ENCODE results near the gene FAF1.
A peak's percentile ranks its signal among the peaks of the same experiment; 100 is the strongest.
"Not testable (repeated sequence)": the region's sequence is repeated elsewhere in the genome, so short reads cannot be mapped to it uniquely, and the experiment has no call there.

FAF1 gene

DNA sequence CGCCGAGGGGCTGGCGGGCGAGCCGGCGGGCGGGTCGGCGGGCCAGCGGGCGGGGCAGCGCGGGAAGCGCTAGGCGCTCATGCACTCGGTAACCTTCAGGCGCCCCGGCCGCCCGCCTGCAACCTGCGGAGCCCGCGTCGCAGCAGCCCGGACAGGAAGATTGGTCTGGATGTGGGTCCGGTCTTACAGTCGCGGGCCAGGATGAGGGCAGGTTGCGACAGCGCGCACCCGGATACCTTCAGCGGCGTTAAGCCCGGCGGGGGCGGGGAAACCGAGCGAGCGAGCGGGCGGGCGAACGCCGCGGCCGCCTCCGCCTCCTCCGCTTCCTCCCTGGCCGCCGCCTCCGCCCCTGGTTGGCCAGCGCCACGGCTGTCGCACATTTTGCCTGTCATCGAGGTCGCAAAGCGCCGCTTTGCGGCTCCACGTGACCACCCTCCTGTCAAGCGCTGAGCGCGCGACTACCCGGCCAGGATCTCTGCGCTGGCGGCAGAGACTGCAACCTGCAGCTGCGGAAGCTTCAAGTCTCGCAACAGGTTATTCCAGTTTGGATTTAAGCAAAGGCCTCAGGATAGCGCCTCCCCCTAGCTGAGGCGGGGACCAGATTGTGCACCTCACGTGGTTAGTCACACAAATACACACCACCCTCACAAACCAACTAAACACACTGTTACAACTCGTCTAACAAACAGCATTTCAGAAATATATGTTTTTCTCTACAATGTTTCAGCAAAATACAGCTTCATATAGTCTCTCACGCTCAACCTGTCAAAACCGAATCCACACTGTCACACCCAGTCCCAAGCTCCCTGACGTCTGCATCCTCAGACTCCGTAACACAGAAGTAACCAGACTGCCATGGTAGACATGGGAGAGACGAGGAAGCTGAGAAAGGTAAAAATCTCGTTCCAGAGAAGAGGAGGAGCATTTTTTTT is at the start of gene FAF1:
Gene FAF1 (minus strand): TSS at position 355 of the 932 bp plus-strand sequence. CDS start 456 bp downstream, outside the sequence.
- H3K36me3 ChIP-seq (ENCODE audit: insufficient read depth, low read depth, low read length), result no peaks in the 10 kb centered on the region
- H3K9ac ChIP-seq (ENCODE audit: low read depth, low read length), result peak within 1 kb of the TSS; percentile 93
- H3K4me1 ChIP-seq (ENCODE audit: insufficient read depth, low read length), result no peaks in the 10 kb centered on the region
- no peaks in the 10 kb centered on the region for H3K9me3 ChIP-seq (ENCODE audit: insufficient read depth, low read depth, low read length)
- H3K27ac ChIP-seq (ENCODE audit: low read length), result peak within 1 kb of the TSS; percentile 76
- H3K4me3 ChIP-seq (ENCODE audit: low read length), result peak within 1 kb of the TSS; percentile 100
- H3K27me3 ChIP-seq (ENCODE audit: insufficient read depth, low read length), result peaks cover 19% of the 10 kb centered on the region

DNA sequence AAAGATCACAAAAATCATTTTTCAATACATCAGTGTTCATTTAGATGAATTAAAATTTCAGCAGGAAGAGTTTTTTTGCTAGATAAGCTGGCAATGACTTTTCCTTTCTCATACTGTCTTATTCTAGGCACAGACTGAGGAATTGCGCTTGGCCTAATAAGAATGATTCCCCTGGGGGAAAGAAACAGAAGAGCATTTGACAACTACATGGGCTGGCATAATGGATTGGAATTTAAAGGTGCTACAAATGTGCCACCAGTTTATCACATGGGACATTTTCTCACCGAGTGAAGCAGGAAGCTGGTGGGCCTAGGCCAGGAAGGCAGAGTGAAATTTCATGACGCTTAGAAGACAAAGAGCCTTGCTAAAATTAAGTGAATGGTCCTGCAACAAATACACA is 49.3 kb upstream of the FAF1 start:
- Histone ChIP-seq H3K9me3 (ENCODE audit: insufficient read depth, low read depth, low read length) (no peaks in the 10 kb centered on the region), H3K27ac (ENCODE audit: low read length) (no peak overlapping the region), H3K27me3 (ENCODE audit: insufficient read depth, low read length) (no peaks in the 10 kb centered on the region), H3K9ac (ENCODE audit: low read depth, low read length) (no peak overlapping the region), H3K4me1 (ENCODE audit: insufficient read depth, low read length) (no peaks in the 10 kb centered on the region), H3K36me3 (ENCODE audit: insufficient read depth, low read depth, low read length) (no peaks in the 10 kb centered on the region), H3K4me3 (ENCODE audit: low read length) (no peak overlapping the region)

DNA sequence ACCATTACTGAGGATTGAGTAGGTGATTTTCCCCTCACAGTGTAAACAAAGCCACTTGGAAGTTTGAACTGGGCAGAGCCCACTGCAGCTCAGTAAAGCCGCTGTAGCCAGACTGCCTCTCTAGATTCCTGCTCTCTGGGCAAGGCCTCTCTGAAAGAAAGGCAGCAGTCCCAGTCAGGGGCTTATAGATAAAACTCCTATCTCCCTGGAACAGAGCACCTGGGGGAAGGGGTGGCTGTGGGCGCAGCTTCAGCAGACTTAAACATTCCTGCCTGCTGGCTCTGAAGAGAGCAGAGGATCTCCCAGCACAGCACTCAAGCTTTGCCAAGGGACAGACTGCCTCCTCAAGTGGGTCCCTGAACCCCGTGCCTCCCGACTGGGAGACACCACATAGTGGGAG is 45.5 kb upstream of the FAF1 start:
- not testable (repeated sequence) for H3K9ac ChIP-seq (ENCODE audit: low read depth, low read length); H3K9me3 ChIP-seq (ENCODE audit: insufficient read depth, low read depth, low read length); H3K36me3 ChIP-seq (ENCODE audit: insufficient read depth, low read depth, low read length); H3K4me3 ChIP-seq (ENCODE audit: low read length); H3K27me3 ChIP-seq (ENCODE audit: insufficient read depth, low read length); H3K4me1 ChIP-seq (ENCODE audit: insufficient read depth, low read length); H3K27ac ChIP-seq (ENCODE audit: low read length)

DNA sequence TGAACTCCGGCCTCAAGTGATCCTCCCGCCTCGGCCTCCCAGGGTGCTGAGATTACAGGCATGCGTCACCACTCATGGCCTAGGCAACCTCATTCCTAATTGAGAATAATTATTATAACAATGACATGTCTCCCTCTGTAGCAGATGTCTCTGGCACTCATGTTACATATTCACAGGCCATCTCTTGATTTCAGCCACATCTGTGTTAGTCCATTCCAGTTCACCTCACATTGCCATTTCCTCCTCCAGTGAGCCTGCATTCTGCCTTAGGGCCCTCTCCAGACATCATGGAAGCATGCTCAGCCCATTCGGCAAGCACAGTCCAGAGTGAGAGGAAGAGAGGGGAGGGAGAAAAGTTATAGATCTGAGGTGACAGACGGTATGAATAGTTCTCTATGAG is 42.4 kb upstream of the FAF1 start:
- H3K4me1 ChIP-seq (ENCODE audit: insufficient read depth, low read length), result no peaks in the 10 kb centered on the region
- no peak overlapping the region for H3K27ac ChIP-seq (ENCODE audit: low read length)
- no peaks in the 10 kb centered on the region for H3K36me3 ChIP-seq (ENCODE audit: insufficient read depth, low read depth, low read length)
- no peak overlapping the region for H3K4me3 ChIP-seq (ENCODE audit: low read length)
- H3K9me3 ChIP-seq (ENCODE audit: insufficient read depth, low read depth, low read length), result no peaks in the 10 kb centered on the region
- H3K27me3 ChIP-seq (ENCODE audit: insufficient read depth, low read length), result no peaks in the 10 kb centered on the region
- no peak overlapping the region for H3K9ac ChIP-seq (ENCODE audit: low read depth, low read length)

DNA sequence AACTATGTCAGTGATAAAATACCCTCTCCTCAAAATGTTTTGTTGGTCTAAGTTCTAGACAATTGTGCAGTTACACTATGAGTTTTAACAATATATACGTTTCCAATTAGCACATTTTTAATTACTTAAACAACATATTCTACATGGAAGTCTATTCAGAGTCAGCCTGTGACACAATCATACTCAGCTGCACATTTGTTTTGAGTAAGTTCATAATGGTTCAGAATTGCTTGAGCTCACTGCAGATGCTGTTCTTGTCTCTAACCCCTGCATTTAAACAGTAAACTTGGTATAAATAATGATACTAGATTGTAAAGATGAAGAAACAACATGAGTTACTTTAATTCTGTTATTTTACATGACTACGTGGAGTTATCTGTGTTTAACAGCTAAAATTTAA is 40.6 kb upstream of the FAF1 start:
- Histone ChIP-seq H3K36me3 (ENCODE audit: insufficient read depth, low read depth, low read length) (no peaks in the 10 kb centered on the region), H3K9me3 (ENCODE audit: insufficient read depth, low read depth, low read length) (no peaks in the 10 kb centered on the region), H3K9ac (ENCODE audit: low read depth, low read length) (no peak overlapping the region), H3K4me3 (ENCODE audit: low read length) (no peak overlapping the region), H3K27me3 (ENCODE audit: insufficient read depth, low read length) (no peaks in the 10 kb centered on the region), H3K27ac (ENCODE audit: low read length) (no peak overlapping the region), H3K4me1 (ENCODE audit: insufficient read depth, low read length) (no peaks in the 10 kb centered on the region)

DNA sequence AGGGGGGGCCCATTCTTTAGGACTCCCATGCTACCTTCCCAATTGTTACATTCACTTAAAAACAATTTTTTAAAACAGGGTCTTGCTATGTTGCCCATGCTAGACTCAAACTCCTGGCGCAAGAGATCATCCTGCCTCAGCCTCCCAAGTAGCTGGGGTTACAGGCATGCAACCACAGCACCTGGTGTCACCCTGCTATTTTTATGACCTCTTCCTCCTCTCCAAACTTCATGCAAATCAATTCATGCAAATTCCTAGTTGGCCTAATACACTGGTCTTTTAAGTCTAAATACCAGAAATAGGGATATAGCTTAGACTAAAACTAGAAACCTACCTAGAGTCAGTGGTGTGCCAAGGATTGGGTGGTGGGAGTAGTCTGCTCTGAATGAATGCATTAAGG is 40.1 kb upstream of the FAF1 start:
- H3K4me1 ChIP-seq (ENCODE audit: insufficient read depth, low read length), result no peaks in the 10 kb centered on the region

DNA sequence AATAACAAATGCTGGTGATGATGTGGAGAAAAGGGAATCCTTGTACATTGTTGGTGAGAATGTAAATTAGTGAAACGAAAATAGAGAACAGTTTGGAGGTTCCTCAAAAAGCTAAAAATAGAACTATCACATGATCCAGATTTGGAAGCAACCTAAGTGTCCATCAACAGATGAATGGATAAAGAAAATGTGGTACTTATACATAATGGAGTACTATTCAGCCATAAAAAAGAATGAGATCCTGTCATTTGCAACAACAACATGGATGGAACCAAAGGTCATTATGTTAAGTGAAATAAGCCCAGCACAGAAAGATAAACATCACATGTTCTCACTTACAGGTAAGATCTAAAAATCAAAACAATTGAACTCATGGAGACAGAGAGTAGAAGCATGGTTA is 39.3 kb upstream of the FAF1 start:
- H3K27me3 ChIP-seq (ENCODE audit: insufficient read depth, low read length); H3K27ac ChIP-seq (ENCODE audit: low read length); H3K9me3 ChIP-seq (ENCODE audit: insufficient read depth, low read depth, low read length); H3K9ac ChIP-seq (ENCODE audit: low read depth, low read length); H3K36me3 ChIP-seq (ENCODE audit: insufficient read depth, low read depth, low read length); H3K4me3 ChIP-seq (ENCODE audit: low read length); H3K4me1 ChIP-seq (ENCODE audit: insufficient read depth, low read length): not testable (repeated sequence)

More for the DNA sequence above, 40.1 kb upstream of the FAF1 start:
- Histone ChIP-seq H3K9ac (ENCODE audit: low read depth, low read length) (no peak overlapping the region), H3K27ac (ENCODE audit: low read length) (no peak overlapping the region), H3K27me3 (ENCODE audit: insufficient read depth, low read length) (no peaks in the 10 kb centered on the region), H3K4me3 (ENCODE audit: low read length) (no peak overlapping the region), H3K36me3 (ENCODE audit: insufficient read depth, low read depth, low read length) (no peaks in the 10 kb centered on the region), H3K9me3 (ENCODE audit: insufficient read depth, low read depth, low read length) (no peaks in the 10 kb centered on the region)

DNA sequence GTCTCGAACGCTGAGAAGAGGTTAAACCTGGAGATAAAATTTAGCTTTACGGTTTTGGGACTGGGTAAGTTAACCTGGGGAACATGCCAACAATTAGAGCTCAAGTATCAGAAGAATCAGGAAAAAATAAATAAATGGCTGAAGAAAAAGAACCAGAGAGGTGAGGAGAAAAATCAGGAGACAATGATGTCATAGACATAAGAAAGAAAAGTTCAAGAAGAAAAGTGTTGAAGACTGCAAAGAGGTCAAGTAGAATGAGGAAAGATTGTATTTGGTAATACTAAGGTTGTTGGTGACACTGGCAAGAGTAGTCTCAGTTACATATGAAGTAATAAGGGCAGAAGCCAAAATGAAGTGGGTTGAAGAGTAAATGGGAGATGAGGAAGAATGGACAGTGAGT is 36.0 kb upstream of the FAF1 start:
- Histone ChIP-seq H3K4me1 (ENCODE audit: insufficient read depth, low read length) (no peaks in the 10 kb centered on the region), H3K27ac (ENCODE audit: low read length) (no peak overlapping the region), H3K9me3 (ENCODE audit: insufficient read depth, low read depth, low read length) (no peaks in the 10 kb centered on the region), H3K9ac (ENCODE audit: low read depth, low read length) (no peak overlapping the region), H3K36me3 (ENCODE audit: insufficient read depth, low read depth, low read length) (no peaks in the 10 kb centered on the region), H3K27me3 (ENCODE audit: insufficient read depth, low read length) (no peaks in the 10 kb centered on the region), H3K4me3 (ENCODE audit: low read length) (no peak overlapping the region)

DNA sequence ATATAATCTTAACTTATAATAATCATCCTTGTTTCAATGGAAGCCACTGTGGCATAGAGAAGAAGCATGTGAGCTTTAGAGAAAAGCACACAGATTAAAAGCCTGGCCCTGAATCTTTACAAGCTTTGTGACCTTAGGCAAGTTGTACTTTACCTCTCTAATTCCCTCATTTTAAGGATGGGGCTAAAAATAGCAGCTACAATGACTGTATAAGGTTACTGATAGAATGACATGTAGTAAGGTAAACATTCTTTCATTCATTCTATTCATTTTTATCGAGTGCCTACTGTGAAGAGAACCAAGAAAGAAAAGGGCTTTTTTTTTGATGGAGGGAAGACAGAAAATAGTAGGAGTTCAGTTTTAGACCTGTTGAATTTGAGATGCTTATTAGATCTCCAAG is 35.6 kb upstream of the FAF1 start:
- H3K4me1 ChIP-seq (ENCODE audit: insufficient read depth, low read length), result no peaks in the 10 kb centered on the region
- no peaks in the 10 kb centered on the region for H3K9me3 ChIP-seq (ENCODE audit: insufficient read depth, low read depth, low read length)
- H3K9ac ChIP-seq (ENCODE audit: low read depth, low read length), result no peak overlapping the region
- no peaks in the 10 kb centered on the region for H3K27me3 ChIP-seq (ENCODE audit: insufficient read depth, low read length)
- no peak overlapping the region for H3K27ac ChIP-seq (ENCODE audit: low read length)
- H3K4me3 ChIP-seq (ENCODE audit: low read length), result no peak overlapping the region
- no peaks in the 10 kb centered on the region for H3K36me3 ChIP-seq (ENCODE audit: insufficient read depth, low read depth, low read length)

DNA sequence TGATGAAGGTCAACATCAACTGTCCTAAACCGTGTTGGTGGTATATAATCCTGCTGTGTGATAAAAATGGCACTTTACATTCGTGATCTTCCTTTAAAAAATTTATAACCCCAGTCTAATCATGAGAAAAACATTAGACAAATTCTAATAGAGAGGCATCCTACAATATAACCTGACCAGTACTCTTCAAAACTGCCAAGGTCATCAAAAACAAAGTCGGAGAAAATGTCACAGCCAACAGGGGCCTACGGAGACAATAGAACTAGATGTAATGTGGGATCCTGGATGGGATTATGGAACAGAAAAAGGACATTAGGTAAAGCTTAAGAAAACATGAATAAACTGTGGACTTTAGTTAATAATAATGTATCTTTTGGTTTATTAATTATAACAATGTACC is 34.9 kb upstream of the FAF1 start:
- Histone ChIP-seq H3K4me1 (ENCODE audit: insufficient read depth, low read length) (no peaks in the 10 kb centered on the region), H3K36me3 (ENCODE audit: insufficient read depth, low read depth, low read length) (no peaks in the 10 kb centered on the region), H3K27me3 (ENCODE audit: insufficient read depth, low read length) (no peaks in the 10 kb centered on the region), H3K9me3 (ENCODE audit: insufficient read depth, low read depth, low read length) (no peaks in the 10 kb centered on the region), H3K4me3 (ENCODE audit: low read length) (no peak overlapping the region), H3K27ac (ENCODE audit: low read length) (no peak overlapping the region), H3K9ac (ENCODE audit: low read depth, low read length) (no peak overlapping the region)

DNA sequence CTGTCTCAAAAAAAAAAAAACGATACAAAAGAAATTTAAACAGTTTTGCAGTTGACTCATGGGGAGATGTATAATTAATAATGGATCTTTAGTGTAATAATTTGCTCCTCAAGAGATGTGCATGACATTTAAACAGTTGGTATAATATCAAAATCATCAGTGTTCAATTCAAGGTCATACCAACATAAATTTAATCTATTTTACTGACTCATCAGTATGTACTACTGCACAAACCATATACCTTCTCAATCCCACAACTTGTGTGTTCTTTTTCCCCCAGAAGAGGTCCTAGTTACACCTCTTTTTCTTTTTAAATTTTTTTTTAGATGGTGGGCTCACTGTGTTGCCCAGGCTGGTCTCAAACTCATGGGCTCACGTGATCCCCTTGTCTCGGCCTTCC is 33.6 kb upstream of the FAF1 start:
- H3K9ac ChIP-seq (ENCODE audit: low read depth, low read length), result no peak overlapping the region
- H3K4me3 ChIP-seq (ENCODE audit: low read length), result no peak overlapping the region
- H3K27ac ChIP-seq (ENCODE audit: low read length), result no peak overlapping the region
- H3K27me3 ChIP-seq (ENCODE audit: insufficient read depth, low read length), result no peaks in the 10 kb centered on the region
- no peaks in the 10 kb centered on the region for H3K9me3 ChIP-seq (ENCODE audit: insufficient read depth, low read depth, low read length)
- H3K4me1 ChIP-seq (ENCODE audit: insufficient read depth, low read length), result no peaks in the 10 kb centered on the region
- H3K36me3 ChIP-seq (ENCODE audit: insufficient read depth, low read depth, low read length), result no peaks in the 10 kb centered on the region

DNA sequence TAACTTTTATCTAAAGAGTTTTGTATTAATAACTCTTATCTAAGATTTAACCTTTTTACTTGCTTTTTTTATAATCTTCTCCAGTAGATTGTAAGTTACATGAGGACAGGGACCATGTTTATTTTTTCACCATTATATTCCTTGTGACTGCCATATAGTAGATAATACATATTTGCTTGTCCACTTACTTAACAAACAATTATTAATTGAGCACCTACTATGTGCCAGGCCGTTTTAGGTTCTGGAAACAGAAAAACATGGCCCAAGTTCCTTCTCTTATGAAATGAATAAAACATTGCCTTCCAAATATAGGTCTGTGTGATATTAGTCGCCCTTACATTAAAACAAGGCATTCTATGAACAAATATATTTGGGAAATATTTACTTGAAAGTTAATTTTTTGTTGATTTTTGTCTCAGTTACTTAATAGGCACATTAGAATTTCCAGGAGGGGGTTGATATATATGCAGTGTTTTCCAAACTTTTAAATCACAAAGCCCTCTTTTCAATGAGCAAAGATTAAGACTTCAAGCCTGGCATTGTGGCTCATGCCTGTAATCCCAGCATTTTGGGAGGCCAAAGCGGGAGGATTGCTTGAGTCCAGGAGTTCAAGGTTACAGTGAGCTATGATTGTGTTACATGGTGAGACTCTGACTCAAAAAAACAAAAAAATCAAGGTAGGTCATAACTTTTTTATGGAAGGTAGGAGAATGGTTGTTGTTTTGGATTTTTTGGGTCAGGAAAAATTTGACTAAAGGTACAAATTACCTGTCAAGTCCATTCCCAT is 32.7 kb upstream of the FAF1 start:
- Histone ChIP-seq H3K36me3 (ENCODE audit: insufficient read depth, low read depth, low read length) (no peaks in the 10 kb centered on the region), H3K27me3 (ENCODE audit: insufficient read depth, low read length) (no peaks in the 10 kb centered on the region)

More for the DNA sequence above, 32.7 kb upstream of the FAF1 start:
- no peaks in the 10 kb centered on the region for H3K4me1 ChIP-seq (ENCODE audit: insufficient read depth, low read length)
- H3K9me3 ChIP-seq (ENCODE audit: insufficient read depth, low read depth, low read length), result no peaks in the 10 kb centered on the region
- no peak overlapping the region for H3K4me3 ChIP-seq (ENCODE audit: low read length)
- no peak overlapping the region for H3K9ac ChIP-seq (ENCODE audit: low read depth, low read length)
- H3K27ac ChIP-seq (ENCODE audit: low read length), result no peak overlapping the region

All from iPS-20b (cell line).